Right ventricle myocardium superior (tissue), 1 donor: Measurements from ENCODE around the gene RBM44. TPM values are rescaled to one million over a fixed set of nuclear protein-coding genes. Genes with fewer than 3 reads are reported as not detected.

Source experiments
- total RNA-seq: library from RNA; stranded (reverse); fragmentation: NEBNext Ultra II Directional; extraction: Animal tissue kit (Norgen Biotek cat#: 25700); gene quantifications from one replicate; pipeline ENCODE4 v1.2.1, GENCODE V29; 2021
- donor health status: DM: no; HTN: yes; CAD: no; lungs with severe emphysema.

Gene RBM44
- total RNA-seq, 1 donor from 2014 or later: 0.38 TPM

Other genes starting within 250 kb of the RBM44 start
- not detected for gene PRLH, start 232.2 kb upstream of the RBM44 start, total RNA-seq
- 4.1 TPM for gene RAB17, start 208.0 kb upstream of the RBM44 start, total RNA-seq
- gene LRRFIP1, start 171.2 kb upstream of the RBM44 start, total RNA-seq: 88.5 TPM
- gene RAMP1, start 60.8 kb downstream of the RBM44 start, total RNA-seq: 138 TPM
- gene UBE2F, start 168.2 kb downstream of the RBM44 start, total RNA-seq: 65.1 TPM